Measurements from ENCODE around the gene SPECC1.

SPECC1 gene

DNA sequence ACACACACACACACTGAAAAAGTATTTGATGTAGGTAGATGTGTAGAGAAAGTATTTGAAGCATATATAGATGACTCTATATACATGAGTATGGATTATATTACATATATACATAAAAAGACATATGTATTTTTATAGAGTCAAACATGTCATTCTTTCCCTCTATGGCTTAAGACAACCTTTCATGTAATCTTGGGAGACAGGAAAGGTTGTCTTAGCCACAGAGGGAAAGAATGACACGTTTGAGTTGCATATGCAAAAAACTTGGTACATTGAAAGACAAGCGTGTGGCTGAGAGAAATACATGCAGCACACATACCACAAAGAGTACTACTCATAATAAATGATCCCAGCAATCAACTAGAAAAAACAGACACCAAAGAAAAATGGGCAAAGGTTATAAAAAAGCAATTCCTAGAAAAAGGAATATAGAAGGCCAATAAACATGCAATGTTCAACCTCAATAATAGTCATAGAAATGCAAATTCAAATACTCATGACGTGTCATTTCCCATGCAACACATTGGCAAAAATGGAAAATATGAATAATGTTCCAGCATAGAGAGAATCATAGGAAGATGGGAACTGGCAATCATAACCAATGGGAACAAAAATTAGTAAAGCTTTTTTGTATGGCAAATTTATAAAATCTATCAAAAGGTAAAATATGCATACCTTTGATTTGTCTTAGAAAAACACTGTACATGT, 69.0 kb downstream of the SPECC1 start:
- TF ChIP-seq, protein P1, sequence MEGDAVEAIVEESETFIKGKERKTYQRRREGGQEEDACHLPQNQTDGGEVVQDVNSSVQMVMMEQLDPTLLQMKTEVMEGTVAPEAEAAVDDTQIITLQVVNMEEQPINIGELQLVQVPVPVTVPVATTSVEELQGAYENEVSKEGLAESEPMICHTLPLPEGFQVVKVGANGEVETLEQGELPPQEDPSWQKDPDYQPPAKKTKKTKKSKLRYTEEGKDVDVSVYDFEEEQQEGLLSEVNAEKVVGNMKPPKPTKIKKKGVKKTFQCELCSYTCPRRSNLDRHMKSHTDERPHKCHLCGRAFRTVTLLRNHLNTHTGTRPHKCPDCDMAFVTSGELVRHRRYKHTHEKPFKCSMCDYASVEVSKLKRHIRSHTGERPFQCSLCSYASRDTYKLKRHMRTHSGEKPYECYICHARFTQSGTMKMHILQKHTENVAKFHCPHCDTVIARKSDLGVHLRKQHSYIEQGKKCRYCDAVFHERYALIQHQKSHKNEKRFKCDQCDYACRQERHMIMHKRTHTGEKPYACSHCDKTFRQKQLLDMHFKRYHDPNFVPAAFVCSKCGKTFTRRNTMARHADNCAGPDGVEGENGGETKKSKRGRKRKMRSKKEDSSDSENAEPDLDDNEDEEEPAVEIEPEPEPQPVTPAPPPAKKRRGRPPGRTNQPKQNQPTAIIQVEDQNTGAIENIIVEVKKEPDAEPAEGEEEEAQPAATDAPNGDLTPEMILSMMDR (IDR thresholded peaks at IDR 0.05), result no peak

DNA sequence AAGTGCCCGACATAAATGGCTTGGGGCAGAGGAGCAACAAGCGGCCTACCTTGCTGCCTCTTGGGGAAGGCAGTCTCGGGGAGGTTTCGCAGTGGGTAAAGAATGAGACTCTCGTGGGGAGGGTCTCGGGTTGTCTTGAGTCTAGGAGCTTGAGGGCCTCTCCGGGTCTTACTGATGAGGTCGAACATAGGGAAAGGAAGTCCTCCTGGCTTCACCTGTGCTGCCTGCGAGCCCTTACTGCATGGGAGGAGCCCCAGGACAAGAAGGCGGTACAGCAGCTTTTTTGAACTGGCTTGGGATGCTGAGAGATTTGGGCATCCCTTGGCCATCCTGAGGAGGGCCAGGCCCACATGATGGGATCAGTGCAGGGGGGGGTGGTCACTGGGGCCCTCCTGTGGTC, 71.4 kb downstream of the SPECC1 start:
- TF ChIP-seq, protein P1 (IDR thresholded peaks at IDR 0.05), result no peak

DNA sequence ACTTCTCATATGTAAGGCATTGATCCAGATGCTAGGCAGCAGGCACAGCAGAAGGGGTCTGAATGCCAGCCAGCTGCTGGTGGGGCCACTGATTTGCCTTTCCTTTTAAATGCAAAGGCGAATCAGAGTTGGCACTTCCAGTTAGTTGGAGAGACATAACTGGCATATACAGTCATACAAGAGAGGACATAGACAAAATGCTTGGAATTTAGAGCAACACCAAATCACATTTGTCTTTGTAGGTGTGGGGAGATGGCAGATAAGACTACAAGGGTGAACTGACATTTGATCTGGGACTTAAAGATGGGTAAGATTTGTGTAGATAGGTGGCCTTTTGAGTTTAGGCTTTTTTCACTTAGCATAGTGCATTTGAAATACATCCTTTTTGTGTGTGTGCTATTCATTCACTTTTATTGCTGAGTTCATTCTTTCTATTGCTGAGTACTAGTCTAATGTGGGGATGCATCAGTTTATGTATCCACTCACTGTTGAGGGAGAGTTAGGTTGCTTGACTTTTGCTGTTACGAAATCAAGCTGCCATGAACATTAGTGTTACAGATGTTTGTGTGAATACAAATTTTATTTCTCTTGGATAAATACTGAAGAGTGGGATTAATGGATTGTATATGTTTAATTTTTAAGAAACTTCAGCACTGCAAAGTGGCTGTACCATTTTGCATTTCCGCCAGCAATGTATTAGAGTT, 74.1 kb downstream of the SPECC1 start:
- TF ChIP-seq, protein P1 (IDR thresholded peaks at IDR 0.05), result no peak

DNA sequence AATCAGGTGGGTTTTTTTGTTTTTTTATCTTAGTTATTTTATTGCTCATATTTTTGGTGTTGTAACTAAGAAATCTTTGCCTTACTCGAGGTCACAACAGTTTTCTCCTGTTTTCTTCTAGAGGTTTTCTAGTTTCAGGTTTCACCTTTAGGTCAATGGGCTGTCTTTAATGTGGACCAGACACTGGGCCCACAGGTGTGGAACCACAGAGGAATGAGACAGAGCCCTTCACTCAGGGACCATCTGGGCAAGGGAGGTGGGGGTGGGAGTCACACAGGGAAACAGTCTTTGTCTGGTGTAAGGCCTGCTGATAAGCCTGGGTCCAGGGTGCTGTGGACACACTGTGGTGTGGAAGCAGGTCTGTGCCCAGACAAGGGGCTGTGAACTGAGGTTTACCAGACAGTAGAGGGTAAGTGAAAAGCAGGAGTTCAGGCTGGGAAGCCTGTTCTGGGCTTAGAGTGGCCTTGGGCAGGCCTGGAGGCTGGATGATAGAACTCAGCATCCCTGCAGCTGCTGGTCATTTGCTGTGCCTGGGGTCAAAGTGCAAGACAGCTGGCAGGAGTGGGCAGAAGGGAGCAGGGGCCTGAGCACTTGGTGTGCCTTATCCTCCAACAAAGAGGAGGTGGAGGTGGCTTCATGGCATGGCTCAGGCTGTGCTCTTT, 75.6 kb downstream of the SPECC1 start:
- TF ChIP-seq, protein P1 (IDR thresholded peaks at IDR 0.05), result no peak

DNA sequence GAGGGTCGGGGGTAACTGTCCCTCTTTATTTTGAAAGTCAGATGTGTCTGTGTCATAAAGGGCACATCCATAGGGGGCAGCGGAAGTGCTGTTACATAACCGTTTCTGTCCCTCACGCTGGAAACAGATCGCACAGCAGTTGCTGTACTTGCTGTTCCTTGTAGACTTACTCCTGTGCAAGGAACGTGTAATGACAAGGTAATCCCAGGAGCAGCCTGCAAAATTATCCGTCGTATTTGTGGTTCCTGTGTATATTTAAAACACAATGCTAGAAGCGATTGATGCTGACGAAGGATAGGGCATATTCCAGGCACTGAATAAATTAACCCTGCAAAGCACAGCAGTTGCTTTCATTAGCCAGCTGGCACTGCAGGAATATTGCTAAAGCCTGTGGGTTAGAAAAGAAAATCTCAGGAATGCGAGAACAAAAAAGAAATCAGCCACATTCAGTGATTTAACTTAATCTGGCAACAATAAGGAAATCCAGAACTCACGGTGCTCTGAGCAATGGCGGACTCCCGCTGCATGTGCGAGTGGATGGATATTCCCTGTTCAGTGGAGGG, 76.2 kb downstream of the SPECC1 start:
- TF ChIP-seq, protein P1 (IDR thresholded peaks at IDR 0.05), result no peak

DNA sequence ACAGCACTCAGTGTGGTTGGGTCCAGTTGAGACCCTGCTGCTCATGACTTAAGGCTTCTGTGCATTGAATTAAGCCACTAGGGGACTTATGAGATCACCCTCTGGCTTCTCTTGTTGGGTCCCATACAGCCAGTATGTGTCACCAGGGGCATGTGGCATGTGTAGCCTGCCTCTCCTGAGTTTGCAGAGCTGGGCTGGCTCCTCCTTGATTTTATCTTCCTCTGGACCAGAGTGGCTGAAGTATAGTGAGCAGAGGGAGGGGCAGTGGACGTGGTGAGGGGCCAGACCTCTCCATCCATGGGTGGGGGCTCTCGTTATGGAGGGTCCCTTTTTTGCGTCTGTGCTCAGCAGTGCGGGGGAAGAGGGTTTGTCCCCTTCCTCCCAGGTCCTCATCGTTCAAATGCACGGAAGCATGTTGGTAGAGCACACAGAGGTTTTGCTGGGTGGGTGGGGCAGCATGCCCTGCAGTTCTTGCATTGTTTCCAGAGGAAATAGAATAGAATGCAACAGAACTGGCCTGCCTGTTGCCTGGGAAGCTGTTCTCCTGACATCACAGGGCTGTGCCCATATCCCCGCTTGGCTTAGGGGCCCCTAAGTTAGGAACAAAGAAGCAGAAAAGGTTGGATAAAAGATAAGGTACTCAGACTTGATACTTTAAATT, 77.4 kb downstream of the SPECC1 start:
- TF ChIP-seq, protein P1 (IDR thresholded peaks at IDR 0.05), result no peak
